GM18498 (cell line): ENCODE data around the gene CD46.
"Not testable (repeated sequence)": the region's sequence is repeated elsewhere in the genome, so short reads cannot be mapped to it uniquely, and the experiment has no call there.

Experiments
- ATAC-seq: cut with Tn5 transposase; IDR thresholded peaks from one replicate; pipeline ENCODE4 v1.9.1; 2021; ENCODE audit warnings: mild to moderate bottlenecking, moderate library complexity; ENCODE audit not compliant: unreplicated experiment

The CD46 gene

DNA sequence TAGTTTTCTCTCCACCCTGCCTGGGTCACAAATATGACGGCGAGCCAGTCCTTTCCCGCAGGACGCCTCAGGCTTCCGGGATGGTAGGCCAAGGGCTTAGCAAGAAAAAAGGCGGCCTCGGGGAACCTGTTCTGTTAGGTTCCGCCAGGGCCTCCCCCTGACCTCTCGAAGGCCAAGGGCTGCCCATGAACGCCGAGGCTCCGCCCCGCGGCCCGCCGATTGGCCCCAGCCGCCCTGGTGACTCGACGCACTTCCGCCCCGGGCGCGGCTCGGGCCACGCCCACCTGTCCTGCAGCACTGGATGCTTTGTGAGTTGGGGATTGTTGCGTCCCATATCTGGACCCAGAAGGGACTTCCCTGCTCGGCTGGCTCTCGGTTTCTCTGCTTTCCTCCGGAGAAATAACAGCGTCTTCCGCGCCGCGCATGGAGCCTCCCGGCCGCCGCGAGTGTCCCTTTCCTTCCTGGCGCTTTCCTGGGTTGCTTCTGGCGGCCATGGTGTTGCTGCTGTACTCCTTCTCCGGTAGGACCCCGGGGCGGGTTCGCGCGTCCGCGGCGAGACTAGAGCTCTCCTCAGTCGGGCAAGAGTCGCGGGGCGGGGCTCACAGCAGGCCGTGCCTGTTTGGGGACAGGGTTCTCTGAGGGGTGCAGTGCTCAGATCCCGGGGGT is at the start of gene CD46:
Gene CD46, plus strand, starts transcription at position 265 of the 666 bp plus-strand sequence. Its CDS starts 159 bp downstream, at position 424.
- peak; percentile 95 for ATAC-seq

- ATAC-seq = no peak
Observed at GRCh38 chr1:207702317-207702716, 49.5 kb upstream of the CD46 start.

DNA sequence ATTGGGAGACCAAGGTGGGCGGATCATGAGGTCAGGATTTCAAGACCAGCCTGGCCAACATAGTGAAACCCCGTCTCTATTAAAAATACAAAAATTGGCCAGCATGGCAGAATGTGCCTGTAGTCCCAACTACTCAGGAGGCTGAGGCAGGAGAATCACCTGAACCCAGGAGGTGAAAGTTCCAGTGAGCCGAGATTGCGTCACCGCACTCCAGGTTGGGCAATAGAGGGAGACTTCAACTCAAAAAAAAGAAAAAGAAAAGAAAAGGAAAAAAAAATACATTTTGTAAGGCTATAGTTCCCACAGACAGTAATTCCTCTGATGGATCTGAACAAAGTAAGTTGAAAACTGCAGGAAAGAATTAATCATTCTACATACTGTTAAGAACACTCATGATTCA is 48.1 kb upstream of the CD46 start:
- no peak for ATAC-seq

GRCh38 chr1:207708004-207708403 is 43.9 kb upstream of the CD46 start:
- not testable (repeated sequence) for ATAC-seq

- ATAC-seq = no peak
Observed at GRCh38 chr1:207711285-207711684, 40.6 kb upstream of the CD46 start.

- not testable (repeated sequence) for ATAC-seq
Observed at GRCh38 chr1:207712701-207713100, 39.2 kb upstream of the CD46 start.

- no peak for ATAC-seq
Observed at GRCh38 chr1:207713529-207713928, 38.3 kb upstream of the CD46 start.

DNA sequence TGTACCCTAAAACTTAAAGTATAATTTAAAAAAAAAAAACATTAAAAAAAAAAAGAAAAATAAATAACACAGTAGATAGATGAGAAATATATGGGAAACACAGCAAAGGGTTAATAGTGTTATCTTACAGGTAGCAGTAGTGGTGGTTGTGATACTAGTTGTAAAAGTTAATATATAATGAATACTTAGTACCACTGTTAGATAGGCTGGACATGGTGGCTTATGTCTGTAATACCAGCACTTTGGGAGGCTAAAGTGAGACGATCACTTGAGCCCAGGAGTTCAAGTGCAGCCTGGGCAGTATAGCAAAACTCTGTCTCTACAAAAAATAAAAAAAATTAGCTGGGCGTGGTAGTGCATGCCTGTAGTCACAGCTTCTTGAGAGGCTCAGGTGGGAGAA is 32.6 kb upstream of the CD46 start:
- no peak for ATAC-seq

DNA sequence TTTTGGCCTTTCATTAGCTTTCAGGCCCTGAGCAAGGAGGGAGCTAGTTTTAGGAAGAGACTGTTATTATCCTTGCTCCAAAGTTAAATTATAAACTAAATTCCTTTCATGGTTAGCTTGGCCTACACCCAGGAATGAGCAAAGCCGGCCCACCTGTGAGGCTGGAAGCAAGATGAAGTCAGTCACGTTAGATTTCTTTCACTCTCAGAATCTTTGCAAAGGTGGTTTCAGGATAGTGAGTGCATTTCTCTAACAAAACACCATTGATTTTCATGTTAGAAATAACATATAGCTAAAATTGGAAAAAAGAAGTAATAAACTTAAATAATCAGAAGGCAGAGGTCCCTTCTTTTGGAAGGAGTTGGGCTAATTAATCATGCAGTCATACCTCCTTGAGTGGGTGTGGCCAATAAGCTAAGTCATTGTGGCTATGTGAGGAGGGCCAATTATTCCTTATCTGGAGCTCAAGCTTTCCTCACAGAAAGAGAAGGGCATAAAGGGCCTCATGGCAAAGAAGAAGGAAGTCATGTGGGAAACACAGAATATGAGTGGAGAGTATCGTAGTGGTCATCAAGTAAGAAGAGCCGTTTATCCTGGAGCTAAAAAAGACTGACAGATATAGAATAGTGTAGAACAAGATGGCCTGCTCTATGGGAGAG is 23.5 kb upstream of the CD46 start:
- ATAC-seq = not testable (repeated sequence)

- not testable (repeated sequence) for ATAC-seq
Observed at GRCh38 chr1:207737503-207738157, 14.2 kb upstream of the CD46 start.

- not testable (repeated sequence) for ATAC-seq
Observed at GRCh38 chr1:207738158-207738659, 13.6 kb upstream of the CD46 start.

DNA sequence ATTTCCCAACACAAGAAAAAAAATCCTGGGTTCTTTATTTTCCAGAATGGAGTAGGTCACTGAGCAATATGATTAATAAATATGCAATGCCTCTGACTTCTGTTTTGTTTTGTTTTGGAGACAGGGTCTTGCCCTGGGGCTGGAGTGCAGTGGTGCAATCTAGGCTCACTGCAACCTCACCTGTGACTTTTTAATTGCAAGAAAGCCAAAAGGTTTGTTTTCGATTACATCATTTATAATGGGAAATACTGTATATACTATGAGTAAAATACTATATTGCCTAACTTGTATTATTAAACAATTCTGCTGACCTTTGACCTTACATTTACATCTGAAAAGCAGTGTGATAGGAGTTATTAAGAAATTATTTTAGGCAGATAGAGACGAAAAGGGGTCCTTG is 11.6 kb upstream of the CD46 start:
- ATAC-seq = no peak

- ATAC-seq = no peak
Observed at GRCh38 chr1:207742850-207743555, 8.9 kb upstream of the CD46 start.

GRCh38 chr1:207744000-207744534 is 7.8 kb upstream of the CD46 start:
- ATAC-seq = no peak

GRCh38 chr1:207745285-207745684 is 6.6 kb upstream of the CD46 start:
- ATAC-seq = no peak

DNA sequence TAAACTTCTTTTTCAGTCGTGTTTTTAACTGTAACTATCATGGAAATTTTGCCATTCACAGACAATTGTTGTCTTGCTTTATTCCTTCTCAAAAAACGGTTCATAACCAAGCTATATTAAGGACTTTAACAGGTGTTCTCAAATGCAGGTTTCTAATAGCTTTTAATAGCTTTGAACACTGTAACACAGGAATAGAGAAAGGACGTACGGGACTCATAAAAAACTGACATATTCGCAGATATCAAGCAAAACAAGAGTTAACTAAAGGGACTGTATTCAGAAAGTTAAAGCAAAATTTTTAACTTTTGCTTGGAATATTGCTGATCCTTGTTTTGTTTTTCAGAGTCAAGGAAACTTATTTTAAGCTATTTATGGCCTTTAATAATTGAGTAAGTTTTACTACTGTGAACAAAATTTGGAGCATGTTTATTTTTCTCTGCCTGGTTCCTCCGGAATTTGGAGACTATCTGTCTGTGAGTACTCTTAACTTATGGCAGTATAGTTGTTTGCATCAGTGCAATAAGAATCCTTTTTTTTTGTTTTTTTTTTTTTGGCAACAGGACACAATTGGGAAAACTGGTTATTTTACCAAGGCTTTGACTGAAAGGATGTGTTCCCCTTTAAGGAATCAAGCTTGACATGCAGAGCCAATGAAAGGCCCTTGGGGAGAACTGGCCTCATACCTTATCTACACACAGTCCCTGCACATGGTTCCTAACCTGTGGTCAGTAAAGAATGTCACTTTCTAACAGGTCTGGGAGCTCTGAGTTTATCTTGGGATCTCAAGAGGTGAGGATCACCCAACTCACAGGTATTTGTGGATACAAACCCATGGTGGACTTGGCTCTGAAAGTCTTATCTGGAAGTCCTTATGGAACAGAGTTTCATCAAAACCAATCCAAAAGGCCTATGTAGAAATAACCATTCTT is 5.8 kb upstream of the CD46 start:
- ATAC-seq = no peak

DNA sequence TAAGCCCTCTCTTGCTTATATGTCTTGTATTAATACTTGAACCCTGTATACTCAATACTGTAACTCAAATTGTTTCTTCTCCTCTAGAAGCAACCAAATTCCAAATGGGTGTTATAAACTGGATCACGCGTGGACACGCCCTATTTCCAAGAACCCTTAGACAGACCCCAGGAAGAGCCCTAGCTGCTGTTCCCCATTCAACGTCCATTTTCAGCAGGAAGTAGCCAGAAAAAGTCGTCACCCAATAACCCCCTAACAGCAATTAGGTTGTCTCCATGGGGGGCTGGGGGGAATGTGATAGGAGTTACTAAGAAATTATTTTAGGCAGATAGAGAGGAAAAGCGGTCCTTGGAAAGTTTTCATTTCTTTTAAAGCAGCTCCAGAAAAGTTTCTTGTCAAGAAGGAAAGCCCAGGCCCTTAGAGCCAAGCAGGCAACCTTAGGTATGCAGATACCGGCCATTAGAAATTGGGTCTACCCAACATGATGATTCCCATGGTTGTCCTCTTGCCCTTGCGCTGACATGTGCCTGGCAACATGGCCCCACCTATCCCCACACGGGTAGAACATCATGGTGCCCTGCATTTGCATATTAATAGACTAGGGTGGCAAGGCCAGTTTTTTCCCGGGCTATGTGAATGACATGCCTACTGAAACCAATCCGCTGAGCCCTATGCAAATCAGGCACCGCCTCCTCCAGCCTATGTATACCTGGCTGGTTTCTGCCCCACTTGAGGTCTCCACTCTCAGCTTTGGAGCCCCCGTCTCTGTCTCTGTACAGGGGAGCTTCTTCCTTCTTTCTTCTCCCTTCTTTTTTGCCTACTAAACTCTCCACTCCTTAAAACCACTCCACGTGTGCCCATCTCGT is 4.0 kb upstream of the CD46 start:
- ATAC-seq = no peak

DNA sequence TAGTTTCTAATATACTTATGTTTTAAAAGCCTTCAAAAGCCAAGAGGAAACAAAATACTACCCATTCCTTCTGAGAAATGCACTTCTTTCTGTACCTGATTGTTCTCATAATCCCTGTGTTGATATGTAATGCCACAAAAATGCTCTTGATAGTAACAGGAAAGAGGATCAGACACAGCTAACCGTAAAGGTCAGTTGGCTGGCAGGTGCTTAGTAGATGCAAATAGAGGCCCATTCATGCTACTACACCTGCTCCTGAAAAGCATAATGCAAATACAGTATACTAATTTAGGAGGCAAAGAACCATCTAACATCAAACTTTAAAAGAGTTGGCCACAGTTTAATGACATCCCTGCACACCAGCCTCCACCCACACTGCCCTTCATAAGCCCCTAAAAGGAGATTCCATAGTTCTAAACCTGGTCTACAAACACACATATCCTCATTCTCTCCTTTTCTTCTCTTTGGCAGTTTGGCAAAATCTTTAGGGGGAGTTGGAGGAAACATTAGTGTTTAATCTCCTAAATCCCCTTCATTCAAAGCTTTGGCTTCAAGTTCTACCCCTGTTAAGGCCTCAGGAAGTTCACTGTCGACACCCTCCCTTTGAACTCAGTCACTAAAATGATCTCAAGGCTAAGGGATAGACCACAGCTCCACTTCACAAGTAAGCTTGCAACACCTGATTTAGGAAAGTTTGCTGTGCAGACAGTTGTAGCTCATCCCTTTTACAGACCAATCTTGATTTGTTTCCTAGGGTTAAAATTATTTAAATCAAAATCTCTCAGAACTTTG is 2.9 kb upstream of the CD46 start:
- no peak for ATAC-seq
